ENCODE measurements around the gene FFAR1. TPM values are rescaled to one million over a fixed set of nuclear protein-coding genes. Genes with fewer than 3 reads are reported as not detected.

Gene FFAR1
- polyA plus RNA-seq, 1 of the 3 experiments (the other 2 are of a cell fraction) = not detected

DNA sequence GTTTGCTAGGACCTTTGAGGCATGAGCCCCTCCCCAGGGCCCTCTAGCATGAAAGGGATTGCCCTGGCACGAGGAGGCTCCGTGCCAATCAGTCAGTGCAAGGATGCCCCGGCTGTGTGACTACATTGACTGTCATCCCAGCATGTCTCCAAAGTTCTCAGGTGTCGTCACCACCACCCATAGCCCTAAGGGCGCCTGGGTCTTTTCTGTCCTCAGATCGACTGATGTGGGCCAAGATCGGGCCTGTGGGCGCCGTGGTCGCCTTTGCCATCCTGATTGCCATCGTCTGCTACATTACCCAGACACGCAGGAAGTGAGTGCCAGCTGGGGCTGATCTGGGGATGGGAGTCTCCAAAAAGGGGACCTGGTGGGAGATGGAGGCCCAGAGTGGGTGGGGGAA, 37.4 kb upstream of the FFAR1 start:
- H3K9me3 ChIP-seq = no peaks in the 10 kb centered on the region
- no peak overlapping the region for H2AFZ ChIP-seq (ENCODE audit: low read depth)
- no peaks in the 10 kb centered on the region for H3K79me2 ChIP-seq (ENCODE audit: insufficient read depth)
- DNase-seq = no peak
- no peak overlapping the region for H3K4me3 ChIP-seq (ENCODE audit: low read depth in 2 of 2, low read length in 1 of 2)
- H3K9me2 ChIP-seq = no peaks in the 10 kb centered on the region
- POLR2A ChIA-PET = no interaction called here
- H3K36me3 ChIP-seq (replicated peaks in 1 of 2; ENCODE audit: control insufficient read depth in 1 of 2, insufficient read depth in 2 of 2, low read length in 1 of 2) = no peaks in the 10 kb centered on the region
- no peaks in the 10 kb centered on the region for H4K20me1 ChIP-seq (ENCODE audit: insufficient read depth)
- 51% methylated on average over 10 of the region's 12 CpGs for WGBS (ENCODE audit: low lambda C conversion rate)
- H3K4me1 ChIP-seq (ENCODE audit: control insufficient read depth in 1 of 2, insufficient read depth in 2 of 2, low read depth in 1 of 2, low read length in 1 of 2) = no peaks in the 10 kb centered on the region
- H3K27me3 ChIP-seq (ENCODE audit: insufficient read depth) = no peaks in the 10 kb centered on the region; the same call in 1 of the 2 replicates
- H3K4me2 ChIP-seq = no peak overlapping the region
- no peak overlapping the region for H3K27ac ChIP-seq (ENCODE audit: low read depth in 2 of 2, low read length in 1 of 2)
- H3K9ac ChIP-seq = no peak overlapping the region
- CTCF ChIA-PET = interaction anchor here (1.0 kb wide), 1 partner anchor 185 kb away, joined by 4 read pairs; no protein-coding TSS in a partner anchor
- TF ChIP-seq, protein P1, sequence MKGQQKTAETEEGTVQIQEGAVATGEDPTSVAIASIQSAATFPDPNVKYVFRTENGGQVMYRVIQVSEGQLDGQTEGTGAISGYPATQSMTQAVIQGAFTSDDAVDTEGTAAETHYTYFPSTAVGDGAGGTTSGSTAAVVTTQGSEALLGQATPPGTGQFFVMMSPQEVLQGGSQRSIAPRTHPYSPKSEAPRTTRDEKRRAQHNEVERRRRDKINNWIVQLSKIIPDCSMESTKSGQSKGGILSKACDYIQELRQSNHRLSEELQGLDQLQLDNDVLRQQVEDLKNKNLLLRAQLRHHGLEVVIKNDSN (IDR thresholded peaks at IDR 0.05; ENCODE audit: borderline replicate concordance, low read depth) = no peak
- TF ChIP-seq ELF1 (IDR thresholded peaks at IDR 0.05) (no peak), EZH2phosphoT487 (IDR thresholded peaks at IDR 0.05; ENCODE audit: borderline replicate concordance, low read depth) (no peak), RFX5 (IDR thresholded peaks at IDR 0.05; ENCODE audit: low read length) (no peak)
- TF ChIP-seq, protein P2, sequence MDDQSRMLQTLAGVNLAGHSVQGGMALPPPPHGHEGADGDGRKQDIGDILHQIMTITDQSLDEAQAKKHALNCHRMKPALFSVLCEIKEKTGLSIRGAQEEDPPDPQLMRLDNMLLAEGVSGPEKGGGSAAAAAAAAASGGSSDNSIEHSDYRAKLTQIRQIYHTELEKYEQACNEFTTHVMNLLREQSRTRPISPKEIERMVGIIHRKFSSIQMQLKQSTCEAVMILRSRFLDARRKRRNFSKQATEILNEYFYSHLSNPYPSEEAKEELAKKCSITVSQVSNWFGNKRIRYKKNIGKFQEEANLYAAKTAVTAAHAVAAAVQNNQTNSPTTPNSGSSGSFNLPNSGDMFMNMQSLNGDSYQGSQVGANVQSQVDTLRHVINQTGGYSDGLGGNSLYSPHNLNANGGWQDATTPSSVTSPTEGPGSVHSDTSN (IDR thresholded peaks at IDR 0.05) = no peak
- no peaks in the 10 kb centered on the region for H3F3A ChIP-seq (replicated peaks; ENCODE audit: insufficient read depth)

DNA sequence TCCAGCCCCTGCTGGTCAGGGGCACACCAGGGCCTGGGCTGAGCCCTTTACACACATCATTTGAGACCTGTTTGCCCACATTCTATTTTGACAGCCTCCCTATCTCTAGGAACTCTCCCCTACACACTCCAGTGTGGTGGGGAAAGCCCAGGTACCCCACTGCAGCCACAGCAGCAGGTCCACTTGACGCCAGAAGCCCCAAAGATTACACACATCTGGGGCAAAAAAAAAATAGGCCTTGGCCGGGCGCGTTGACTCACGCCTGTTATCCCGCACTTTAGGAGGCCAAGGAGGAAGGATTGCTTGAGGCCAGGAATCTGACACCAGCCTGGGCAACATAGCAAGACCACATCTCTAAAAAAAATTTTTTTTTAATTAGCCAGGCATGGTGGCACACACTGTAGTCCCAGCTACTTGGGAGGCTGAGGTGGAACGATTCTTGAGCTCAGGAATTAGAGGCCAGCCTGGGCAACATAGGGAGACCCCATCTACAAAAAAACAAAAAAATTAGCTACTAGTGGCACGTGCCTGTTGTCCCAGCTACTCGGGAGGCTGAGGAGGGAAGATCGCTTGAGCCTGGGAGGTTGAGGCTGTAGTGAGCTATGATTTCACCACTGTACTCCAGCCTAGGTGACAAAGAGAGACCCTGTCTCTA, 36.8 kb upstream of the FFAR1 start:
- H3K4me1 ChIP-seq (ENCODE audit: control insufficient read depth in 1 of 2, insufficient read depth in 2 of 2, low read depth in 1 of 2, low read length in 1 of 2) = no peaks in the 10 kb centered on the region

More for the DNA sequence above, 36.8 kb upstream of the FFAR1 start:
- Histone ChIP-seq H3F3A (replicated peaks; ENCODE audit: insufficient read depth) (no peaks in the 10 kb centered on the region), H3K4me2 (no peak overlapping the region), H3K36me3 (replicated peaks in 1 of 2; ENCODE audit: control insufficient read depth in 1 of 2, insufficient read depth in 2 of 2, low read length in 1 of 2) (no peaks in the 10 kb centered on the region), H2AFZ (ENCODE audit: low read depth) (no peak overlapping the region), H3K9me3 (no peaks in the 10 kb centered on the region), H3K27me3 (ENCODE audit: insufficient read depth) (no peaks in the 10 kb centered on the region), H3K27ac (ENCODE audit: low read depth in 2 of 2, low read length in 1 of 2) (no peak overlapping the region), H3K9ac (no peak overlapping the region), H3K9me2 (no peaks in the 10 kb centered on the region), H4K20me1 (ENCODE audit: insufficient read depth) (no peaks in the 10 kb centered on the region), H3K79me2 (ENCODE audit: insufficient read depth) (no peaks in the 10 kb centered on the region), H3K4me3 (ENCODE audit: low read depth in 2 of 2, low read length in 1 of 2) (no peak overlapping the region)
- 72% methylated on average over 10 of the region's 10 CpGs for WGBS (ENCODE audit: low lambda C conversion rate)
- no peak for DNase-seq
- ChIA-PET CTCF (interaction anchor here (1.0 kb wide), 1 partner anchor 184 kb away, joined by 4 read pairs; no protein-coding TSS in a partner anchor), POLR2A (no interaction called here)
- TF ChIP-seq MEF2A (IDR thresholded peaks at IDR 0.05; ENCODE audit: borderline replicate concordance, low read depth) (no peak), EP300 (IDR thresholded peaks at IDR 0.05; ENCODE audit: borderline replicate concordance in 1 of 2, low read depth in 1 of 2, low read length in 1 of 2) (no peak), SIN3A (IDR thresholded peaks at IDR 0.05; ENCODE audit: borderline replicate concordance, low read depth, low read length) (no peak), CHD2 (IDR thresholded peaks at IDR 0.05; ENCODE audit: low read length, partially characterized antibody) (no peak), RAD21 (IDR thresholded peaks at IDR 0.05; ENCODE audit: low read length) (no peak), FOSL2 (IDR thresholded peaks at IDR 0.05; ENCODE audit: borderline replicate concordance, low read depth) (no peak), POLR2AphosphoS5 (IDR thresholded peaks at IDR 0.05; ENCODE audit: low read depth, low read length) (no peak), TAF1 (IDR thresholded peaks at IDR 0.05; ENCODE audit: borderline replicate concordance, low read depth, low read length) (no peak)
- TF ChIP-seq, protein P3, sequence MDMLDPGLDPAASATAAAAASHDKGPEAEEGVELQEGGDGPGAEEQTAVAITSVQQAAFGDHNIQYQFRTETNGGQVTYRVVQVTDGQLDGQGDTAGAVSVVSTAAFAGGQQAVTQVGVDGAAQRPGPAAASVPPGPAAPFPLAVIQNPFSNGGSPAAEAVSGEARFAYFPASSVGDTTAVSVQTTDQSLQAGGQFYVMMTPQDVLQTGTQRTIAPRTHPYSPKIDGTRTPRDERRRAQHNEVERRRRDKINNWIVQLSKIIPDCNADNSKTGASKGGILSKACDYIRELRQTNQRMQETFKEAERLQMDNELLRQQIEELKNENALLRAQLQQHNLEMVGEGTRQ (IDR thresholded peaks at IDR 0.05; ENCODE audit: borderline replicate concordance, low read depth, low read length) = no peak

All from SK-N-SH (cell line).